T-cell (primary cell): ENCODE results near the gene CROCC. TPM values are rescaled to one million over a fixed set of nuclear protein-coding genes. Genes with fewer than 3 reads are reported as not detected.

Experiments used
- ATAC-seq, 4 experiments: fragments of 200-7000 bp in 3 of 4; fragments of 150-1000 bp in 1 of 4; cut with Tn5 transposase; replicated peaks in 1 of 4; 1 replicate in 3 of 4; 2 replicates in 1 of 4; pipeline ENCODE4 v1.10.0; 2021; ENCODE audit warnings: moderate library complexity in 3 of 4, mild to moderate bottlenecking in 2 of 4, moderate number of reproducible peaks in 1 of 4
- CTCF ChIA-PET, 2 donors: fragments of 300-600 bp; sonication (Branson Sonifier 250); formaldehyde crosslinking; loops; one replicate each; lab custom pipeline; 2022; ENCODE audit warnings: antibody characterized with exemption in 2 of 2; lab: Charles Lee
- POLR2A ChIA-PET, 2 donors: fragments of 300-600 bp; sonication (Branson Sonifier 250); formaldehyde crosslinking; loops; one replicate each; lab custom pipeline; 2022; ENCODE audit warnings: antibody characterized with exemption in 2 of 2; lab: Charles Lee
- DNase-seq, 35 experiments: peaks; one replicate each; pipeline versions ENCODE4 v3.0.0 to v3.0.0-alpha.2; 2013 to 2023
- H3K27ac ChIP-seq: one replicate; pipeline ENCODE4 v1.5.1; 2013; ENCODE audit warnings: low read length
- H3K27me3 ChIP-seq, 2 experiments: replicated peaks in 1 of 2; 1 replicate in 1 of 2; 2 replicates in 1 of 2; pipeline versions ENCODE4 v1.6.1 to v1.7.0; 2013; ENCODE audit warnings: low read length in 1 of 2, mixed read lengths in 1 of 2; ENCODE audit not compliant: control insufficient read depth in 2 of 2, insufficient read depth in 2 of 2; ENCODE audit errors: extremely low read depth in 1 of 2
- H3K36me3 ChIP-seq, 2 donors: 1 replicate in 1 of 2; 2 replicates in 1 of 2; pipeline versions ENCODE4 v1.6.1 to v1.7.0; 2013; ENCODE audit warnings: low read length in 1 of 2; ENCODE audit not compliant: control insufficient read depth in 2 of 2, insufficient read depth in 1 of 2; ENCODE audit errors: extremely low read depth in 1 of 2
- H3K4me1 ChIP-seq, 2 experiments: 1 replicate in 1 of 2; 2 replicates in 1 of 2; pipeline versions ENCODE4 v1.6.1 to v1.7.0; 2013; ENCODE audit warnings: low read length in 2 of 2, mixed read lengths in 1 of 2; ENCODE audit not compliant: insufficient read depth in 2 of 2, control insufficient read depth in 1 of 2; ENCODE audit errors: extremely low read depth in 1 of 2
- H3K4me3 ChIP-seq, 2 donors: 1 replicate in 1 of 2; 2 replicates in 1 of 2; pipeline versions ENCODE4 v1.5.1 to v1.7.0; 2013; ENCODE audit warnings: mild to moderate bottlenecking in 2 of 2, low read length in 1 of 2, moderate library complexity in 1 of 2; ENCODE audit not compliant: control insufficient read depth in 1 of 2; ENCODE audit errors: extremely low read depth in 1 of 2
- H3K9me3 ChIP-seq: 2 replicates; pipeline ENCODE4 v1.7.0; 2013
- H3K27ac Mint-ChIP-seq, 2 donors: one replicate each; pipeline ENCODE4 v1.8.0; 2020 to 2021; ENCODE audit warnings: mild to moderate bottlenecking in 2 of 2, mixed read lengths in 2 of 2
- H3K27me3 Mint-ChIP-seq, 2 donors: one replicate each; pipeline ENCODE4 v1.8.0; 2021 to 2022; ENCODE audit warnings: mixed read lengths in 2 of 2
- H3K36me3 Mint-ChIP-seq: one replicate; pipeline ENCODE4 v1.8.0; 2021; ENCODE audit warnings: mixed read lengths
- H3K4me1 Mint-ChIP-seq, 3 donors: one replicate each; pipeline ENCODE4 v1.8.0; 2020 to 2022; ENCODE audit warnings: mixed read lengths in 3 of 3, mild to moderate bottlenecking in 1 of 3
- H3K4me3 Mint-ChIP-seq, 3 donors: one replicate each; pipeline ENCODE4 v1.8.0; 2020 to 2022; ENCODE audit warnings: mild to moderate bottlenecking in 3 of 3, mixed read lengths in 3 of 3, moderate library complexity in 3 of 3
- H3K9me3 Mint-ChIP-seq, 3 donors: one replicate each; pipeline ENCODE4 v1.8.0; 2020 to 2022; ENCODE audit warnings: mixed read lengths in 3 of 3
- WGBS: methylation state at CpG from one replicate; pipeline ENCODE4 v1.1.5; 2013; ENCODE audit warnings: missing lambda C conversion rate; ENCODE audit not compliant: insufficient coverage; 5-methylcytosine and 5-hydroxymethylcytosine counted together
- total RNA-seq, 35 experiments: library from RNA in 6 of 35; stranded (reverse) in 6 of 35; fragments of 120-200 nt in 1 of 35; gene quantifications; one replicate each; pipeline versions ENCODE4 v1.2.1 to v1.2.4 and lab custom pipeline; 2013 to 2026

The CROCC gene
- total RNA-seq, 5 donors from 2014 or later (not counting 1 experiment from before 2014, with no cell fraction given): 59.3 to 104 (median 86.4) TPM

DNA sequence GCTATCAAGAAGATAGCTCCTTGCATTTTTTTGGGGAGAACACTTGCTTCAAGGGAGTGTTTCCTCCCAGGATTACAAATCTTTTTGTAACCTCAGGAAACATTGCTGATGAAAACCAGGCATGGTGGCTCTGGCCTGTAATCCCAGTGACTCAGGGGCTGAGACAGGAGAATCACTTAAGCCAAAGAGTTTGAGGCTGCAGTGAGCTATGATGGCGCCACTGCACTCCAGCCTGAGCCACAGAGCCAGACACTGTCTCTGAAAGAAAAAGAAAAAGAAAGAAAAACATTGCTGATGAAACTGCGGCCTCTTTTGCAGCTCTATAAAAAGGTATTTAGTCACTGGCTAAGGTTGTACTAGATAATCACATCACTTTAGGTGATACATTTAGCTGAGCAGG, 18.7 kb upstream of the CROCC start:
- peaks cover 17 to 46% (median 44%) of the 10 kb centered on the region in 3 donors for H3K4me1 Mint-ChIP-seq

DNA sequence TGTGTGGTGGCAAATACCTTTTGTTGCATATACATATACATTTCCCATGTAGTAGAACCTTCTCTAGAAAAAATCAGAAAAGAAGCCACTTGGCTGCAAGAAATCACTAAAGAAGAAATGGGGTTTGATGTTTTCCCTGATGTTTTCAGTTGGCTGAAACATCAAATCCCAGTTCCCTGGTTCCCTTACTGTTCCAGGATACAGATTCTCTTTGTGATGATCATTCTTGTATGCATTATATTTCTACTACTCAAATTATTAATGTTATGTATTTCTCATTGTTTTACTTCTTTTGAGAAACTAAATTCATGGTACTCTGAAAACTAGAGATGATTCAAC, 18.3 kb upstream of the CROCC start:
- ChIA-PET CTCF (interaction anchor here in 1 of 2 donors (0.7 kb wide), 1 partner anchor 107 kb away, joined by 3 read pairs; no protein-coding TSS in a partner anchor), POLR2A (no interaction called here)
- Mint-ChIP-seq H3K27me3 (no peaks in the 10 kb centered on the region), H3K36me3 (peaks cover 6% of the 10 kb centered on the region), H3K4me1 (peaks cover 14 to 43% (median 41%) of the 10 kb centered on the region in 3 donors), H3K9me3 (peaks cover 0 to 6% (median 0%) of the 10 kb centered on the region in 3 donors), H3K27ac (no peak overlapping the region), H3K4me3 (no peak overlapping the region)
- Histone ChIP-seq H3K27me3 (no peaks in the 10 kb centered on the region), H3K36me3 (peaks cover 0 to 2% of the 10 kb centered on the region in 2 donors), H3K4me1 (peaks cover 24 to 33% of the 10 kb centered on the region in 2 experiments), H3K4me3 (peak overlapping the region; percentile 50 to 67), H3K9me3 (no peaks in the 10 kb centered on the region), H3K27ac (peak overlapping the region; percentile 94)
- no peak for ATAC-seq
- DNase-seq: no peak

More for the DNA sequence above, 18.7 kb upstream of the CROCC start:
- H3K36me3 ChIP-seq: peaks cover 0 to 2% of the 10 kb centered on the region in 2 donors
- H3K27me3 ChIP-seq: no peaks in the 10 kb centered on the region
- ChIA-PET CTCF (no interaction called here), POLR2A (interaction anchor here in 1 of 2 donors (0.6 kb wide), 1 partner anchor 12 kb away, joined by 5 read pairs; no protein-coding TSS in a partner anchor)
- DNase-seq (peak in 1 of 35 experiments; percentile 17), ATAC-seq (no peak)
- no peaks in the 10 kb centered on the region for H3K9me3 ChIP-seq
- Mint-ChIP-seq H3K9me3 (peaks cover 0 to 6% (median 0%) of the 10 kb centered on the region in 3 donors), H3K27ac (no peak overlapping the region), H3K27me3 (no peaks in the 10 kb centered on the region), H3K4me3 (no peak overlapping the region), H3K36me3 (peaks cover 6% of the 10 kb centered on the region)
- peaks cover 24 to 33% of the 10 kb centered on the region in 2 experiments for H3K4me1 ChIP-seq
- peak overlapping the region; percentile 94 for H3K27ac ChIP-seq
- H3K4me3 ChIP-seq: no peak overlapping the region
- WGBS: 100% methylated on average over 1 of the region's 2 CpGs

GRCh38 chr1:16904560-16905109, 17.1 kb upstream of the CROCC start:
- Mint-ChIP-seq H3K4me3 (no peak overlapping the region), H3K27ac (no peak overlapping the region), H3K4me1 (peaks cover 23 to 43% (median 39%) of the 10 kb centered on the region in 3 donors), H3K36me3 (peaks cover 6% of the 10 kb centered on the region), H3K9me3 (peaks cover 0 to 6% (median 0%) of the 10 kb centered on the region in 3 donors), H3K27me3 (no peaks in the 10 kb centered on the region)
- DNase-seq (peak; percentile 96 to 100 (median 99)), ATAC-seq (peak; percentile 92 to 97 (median 96))
- ChIA-PET CTCF (interaction anchor here in 1 of 2 donors (0.6 kb wide), 1 partner anchor 11 kb away, joined by 3 read pairs; no protein-coding TSS in a partner anchor), POLR2A (interaction anchor here in 1 of 2 donors (0.7 to 1.1 kb wide), 3 partner anchors 8 to 687 kb away, joined by 4 to 15 read pairs (median 5); partner anchors contain the start of gene RNU1-1)
- Histone ChIP-seq H3K9me3 (no peaks in the 10 kb centered on the region), H3K27me3 (no peaks in the 10 kb centered on the region), H3K27ac (peak overlapping the region; percentile 94), H3K4me1 (peaks cover 24 to 33% of the 10 kb centered on the region in 2 experiments), H3K36me3 (peaks cover 0 to 2% of the 10 kb centered on the region in 2 donors), H3K4me3 (peak overlapping the region; percentile 50 to 51)
- WGBS: under 1% methylated on average over 27 of the region's 27 CpGs

DNA sequence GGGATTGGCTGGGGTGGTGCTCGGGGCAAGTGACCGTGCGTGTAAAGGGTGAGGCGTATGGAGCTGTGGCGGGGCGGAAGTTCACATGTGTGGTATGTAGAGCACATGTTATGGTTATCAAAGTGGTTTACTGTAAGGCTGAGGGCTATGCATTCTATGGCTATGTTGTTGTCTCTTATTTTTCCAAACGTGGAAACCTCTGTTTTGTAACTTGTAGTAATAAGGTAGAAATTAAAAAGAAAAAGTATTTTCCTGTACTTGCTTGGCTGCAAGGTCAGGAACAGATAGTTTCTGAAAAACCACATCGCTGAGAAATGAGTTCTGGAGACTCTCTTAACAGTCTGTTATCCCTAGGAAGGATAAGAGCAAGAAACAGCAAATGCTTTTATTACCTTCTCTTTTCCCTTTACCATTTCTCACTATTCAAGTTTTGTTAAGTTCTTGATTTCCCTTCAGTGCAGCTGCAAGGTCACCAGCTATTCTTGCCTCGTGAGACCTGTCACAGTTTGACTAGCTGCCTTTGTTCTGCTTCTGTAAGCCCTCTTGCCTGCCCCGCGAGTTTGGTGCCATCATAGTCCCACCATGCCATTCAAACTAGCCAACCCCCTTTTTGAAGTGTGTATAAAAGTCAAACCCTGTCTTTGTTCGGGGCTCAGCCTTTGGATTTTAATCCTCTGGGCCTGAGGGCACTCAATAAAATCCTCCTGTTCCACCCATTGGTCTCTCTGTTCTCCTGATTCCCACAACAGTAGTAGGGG, 16.4 kb upstream of the CROCC start:
- CTCF ChIA-PET: interaction anchor here in 1 of 2 donors (0.6 kb wide), 1 partner anchor 10 kb away, joined by 3 read pairs; no protein-coding TSS in a partner anchor
- H3K27me3 Mint-ChIP-seq: no peaks in the 10 kb centered on the region
- Histone ChIP-seq H3K4me3 (peak overlapping the region; percentile 50 to 51), H3K4me1 (peaks cover 24 to 31% of the 10 kb centered on the region in 2 experiments), H3K27ac (peak overlapping the region; percentile 94), H3K9me3 (no peaks in the 10 kb centered on the region), H3K27me3 (no peaks in the 10 kb centered on the region), H3K36me3 (peaks cover 0 to 2% of the 10 kb centered on the region in 2 donors)
- H3K4me1 Mint-ChIP-seq: peaks cover 29 to 45% (median 41%) of the 10 kb centered on the region in 3 donors
- H3K4me3 Mint-ChIP-seq: no peak overlapping the region
- no peak overlapping the region for H3K27ac Mint-ChIP-seq
- WGBS: 5% methylated on average over 11 of the region's 12 CpGs
- POLR2A ChIA-PET: interaction anchor here in 1 of 2 donors (0.5 to 1.1 kb wide), 6 partner anchors 9 to 1302 kb away, joined by 3 to 15 read pairs (median 4); partner anchors contain the start of gene RNU1-1
- peaks cover 6% of the 10 kb centered on the region for H3K36me3 Mint-ChIP-seq
- peak in 6 of 35 experiments; percentile 20 to 89 (median 44) for DNase-seq
- H3K9me3 Mint-ChIP-seq: peaks cover 0 to 6% (median 0%) of the 10 kb centered on the region in 3 donors
- peak; percentile 77 to 84 (median 80) for ATAC-seq

- no peak overlapping the region for H3K27ac Mint-ChIP-seq
- ChIA-PET POLR2A (interaction anchor here in 1 of 2 donors (0.6 to 1.1 kb wide), 2 partner anchors 10 to 1303 kb away, joined by 4 read pairs; no protein-coding TSS in a partner anchor), CTCF (no interaction called here)
- H3K4me3 Mint-ChIP-seq: no peak overlapping the region
- H3K4me1 ChIP-seq: peaks cover 21 to 31% of the 10 kb centered on the region in 2 experiments
- H3K36me3 ChIP-seq: peaks cover 0 to 2% of the 10 kb centered on the region in 2 donors
- H3K36me3 Mint-ChIP-seq: peaks cover 6% of the 10 kb centered on the region
- WGBS: 86% methylated on average over 6 of the region's 11 CpGs
- peak overlapping the region; percentile 94 for H3K27ac ChIP-seq
- H3K9me3 ChIP-seq: no peaks in the 10 kb centered on the region
- peaks cover 23 to 39% (median 35%) of the 10 kb centered on the region in 3 donors for H3K4me1 Mint-ChIP-seq
- peaks cover 0 to 6% (median 0%) of the 10 kb centered on the region in 3 donors for H3K9me3 Mint-ChIP-seq
- H3K27me3 Mint-ChIP-seq: no peaks in the 10 kb centered on the region
- H3K27me3 ChIP-seq: no peaks in the 10 kb centered on the region
- no peak overlapping the region for H3K4me3 ChIP-seq
- ATAC-seq (no peak), DNase-seq (no peak)
Observed at GRCh38 chr1:16905868-16906702, 15.6 kb upstream of the CROCC start.
